ENCODE measurements around the gene DDX41. TPM values are rescaled to one million over a fixed set of nuclear protein-coding genes. Genes with fewer than 3 reads are reported as not detected.

Gene DDX41
- total RNA-seq, 4 donors from 2014 or later: 96.5 to 170 (median 130) TPM

DNA sequence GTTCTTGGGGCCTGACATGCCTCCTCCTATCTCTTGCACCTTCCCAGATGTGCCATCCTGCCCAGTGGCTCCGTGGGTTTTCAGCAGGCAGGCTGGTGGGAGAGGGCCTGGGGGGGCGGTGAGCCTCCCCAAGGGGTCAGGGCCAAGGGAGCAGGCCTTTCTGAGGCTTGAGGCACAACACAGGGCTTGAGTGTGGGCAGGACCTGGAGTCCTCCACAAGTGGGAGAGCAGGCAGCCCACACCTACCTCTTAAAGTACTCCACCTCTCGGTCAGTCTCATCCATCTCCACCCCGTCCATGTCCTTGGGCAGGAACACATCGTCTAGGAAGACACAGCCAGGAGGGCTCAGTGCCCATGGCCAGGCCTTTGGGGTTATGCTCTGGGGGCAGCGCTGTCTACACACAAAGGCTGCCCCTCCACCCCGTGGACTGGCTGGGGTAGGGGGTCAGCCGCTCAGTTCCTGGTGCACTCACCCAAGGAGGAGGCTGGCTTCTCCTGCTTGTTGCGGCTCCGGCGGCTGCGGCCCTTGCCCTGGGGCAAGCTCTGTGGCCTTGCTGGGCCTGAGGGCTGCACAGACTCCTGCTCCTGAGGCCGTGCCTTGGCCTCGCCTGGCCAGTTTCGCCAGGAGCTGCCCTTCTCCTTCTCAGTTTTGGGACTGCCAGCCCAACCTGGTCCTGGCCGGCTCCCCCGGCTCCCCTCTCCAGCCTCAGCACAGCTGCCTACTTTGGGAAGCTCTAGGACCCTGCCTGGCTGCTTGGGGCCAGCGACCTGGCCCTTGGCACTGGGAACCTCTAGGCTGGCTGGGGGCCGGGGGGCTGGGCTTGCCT lies 7.2 kb upstream of the DDX41 start:
- TF ChIP-seq POLR2AphosphoS5 (IDR thresholded peaks at IDR 0.05): no peak
- TF ChIP-seq POLR2A (IDR thresholded peaks at IDR 0.05): no peak
- TF ChIP-seq, protein P1, sequence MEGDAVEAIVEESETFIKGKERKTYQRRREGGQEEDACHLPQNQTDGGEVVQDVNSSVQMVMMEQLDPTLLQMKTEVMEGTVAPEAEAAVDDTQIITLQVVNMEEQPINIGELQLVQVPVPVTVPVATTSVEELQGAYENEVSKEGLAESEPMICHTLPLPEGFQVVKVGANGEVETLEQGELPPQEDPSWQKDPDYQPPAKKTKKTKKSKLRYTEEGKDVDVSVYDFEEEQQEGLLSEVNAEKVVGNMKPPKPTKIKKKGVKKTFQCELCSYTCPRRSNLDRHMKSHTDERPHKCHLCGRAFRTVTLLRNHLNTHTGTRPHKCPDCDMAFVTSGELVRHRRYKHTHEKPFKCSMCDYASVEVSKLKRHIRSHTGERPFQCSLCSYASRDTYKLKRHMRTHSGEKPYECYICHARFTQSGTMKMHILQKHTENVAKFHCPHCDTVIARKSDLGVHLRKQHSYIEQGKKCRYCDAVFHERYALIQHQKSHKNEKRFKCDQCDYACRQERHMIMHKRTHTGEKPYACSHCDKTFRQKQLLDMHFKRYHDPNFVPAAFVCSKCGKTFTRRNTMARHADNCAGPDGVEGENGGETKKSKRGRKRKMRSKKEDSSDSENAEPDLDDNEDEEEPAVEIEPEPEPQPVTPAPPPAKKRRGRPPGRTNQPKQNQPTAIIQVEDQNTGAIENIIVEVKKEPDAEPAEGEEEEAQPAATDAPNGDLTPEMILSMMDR (IDR thresholded peaks at IDR 0.05): no peak
- TF ChIP-seq EP300 (IDR thresholded peaks at IDR 0.05; ENCODE audit: low read depth): no peak
- DNase-seq: no peak
- no peak overlapping the region for H3K27ac ChIP-seq
- in situ Hi-C loops (cut with MboI; ENCODE audit: low pct_ligation_motif_present in 1 of 4, low pct_unique_long_range_greater_than_20kb in 1 of 4, low sequenced_read_pairs in 3 of 4): loop anchor here in 1 of 4 donors (25.0 kb wide), 1 partner anchor 137 kb away; the partner anchor contains the start of gene SLC34A1
- peaks cover 3 to 4% (median 3%) of the 10 kb centered on the region in 4 donors for H3K4me1 ChIP-seq
- no peaks in the 10 kb centered on the region for H3K9me3 ChIP-seq
- H3K36me3 ChIP-seq: peaks cover 0 to 31% (median 13%) of the 10 kb centered on the region in 4 donors
- H3K27me3 ChIP-seq: no peaks in the 10 kb centered on the region
- WGBS, 2 donors (ENCODE audit: low coverage in 1 of 2): 91% methylated on average over 19 of the region's 19 CpGs; no CpG with 5 or more reads in 1 of the 2 donors
- intact Hi-C loops (cut with DNase I; ENCODE audit: low total_unique reads): no loop called here
- H3K4me3 ChIP-seq: no peak overlapping the region

DNA sequence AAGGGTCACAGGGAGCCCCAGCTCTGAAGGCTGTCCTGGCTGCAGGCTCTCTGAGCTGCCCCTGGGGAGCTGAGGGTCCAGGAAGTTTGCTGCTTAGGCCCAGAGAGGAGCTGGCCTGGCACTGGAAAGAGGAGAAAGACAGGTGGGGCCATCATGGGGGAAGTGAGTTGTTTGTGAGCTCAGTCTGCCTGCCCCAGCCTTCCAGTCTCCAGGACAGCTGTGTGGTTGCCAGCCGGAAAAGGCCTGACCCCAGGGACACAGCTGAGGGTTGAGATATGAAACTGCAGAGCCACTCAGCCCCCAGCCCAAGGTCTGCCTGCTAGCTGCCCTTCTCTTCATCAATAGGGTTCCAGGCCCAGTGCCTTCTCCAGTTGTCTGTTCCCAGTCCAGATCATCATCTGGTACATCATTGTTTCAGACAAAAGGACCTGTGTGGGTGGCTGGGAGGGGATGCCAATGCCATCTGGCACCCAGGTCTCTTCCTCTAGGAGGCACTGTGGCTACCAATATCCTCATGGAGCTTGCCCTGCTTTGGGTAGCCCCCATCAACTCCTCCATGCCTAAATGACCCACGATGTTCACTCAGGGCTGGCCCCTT lies 4.3 kb upstream of the DDX41 start:
- Histone ChIP-seq H3K27ac (no peak overlapping the region), H3K27me3 (no peaks in the 10 kb centered on the region), H3K9me3 (no peaks in the 10 kb centered on the region), H3K4me1 (peaks cover 5 to 9% (median 8%) of the 10 kb centered on the region in 4 donors), H3K4me3 (no peak overlapping the region), H3K36me3 (peaks cover 0 to 31% (median 8%) of the 10 kb centered on the region in 4 donors)
- WGBS, 2 donors (ENCODE audit: low coverage in 1 of 2): 78% methylated on average over 2 of the region's 2 CpGs; no CpG with 5 or more reads in 1 of the 2 donors
- intact Hi-C loops (cut with DNase I; ENCODE audit: low total_unique reads) (no loop called here), in situ Hi-C loops (cut with MboI; ENCODE audit: low pct_ligation_motif_present in 1 of 4, low pct_unique_long_range_greater_than_20kb in 1 of 4, low sequenced_read_pairs in 3 of 4) (loop anchor here in 1 of 4 donors (25.0 kb wide), 1 partner anchor 134 kb away; the partner anchor contains the start of gene SLC34A1)
- DNase-seq: no peak
- TF ChIP-seq, protein P1 (IDR thresholded peaks at IDR 0.05): no peak
- no peak for TF ChIP-seq POLR2A (IDR thresholded peaks at IDR 0.05)
- no peak for TF ChIP-seq POLR2AphosphoS5 (IDR thresholded peaks at IDR 0.05)
- TF ChIP-seq EP300 (IDR thresholded peaks at IDR 0.05; ENCODE audit: low read depth): no peak

DNA sequence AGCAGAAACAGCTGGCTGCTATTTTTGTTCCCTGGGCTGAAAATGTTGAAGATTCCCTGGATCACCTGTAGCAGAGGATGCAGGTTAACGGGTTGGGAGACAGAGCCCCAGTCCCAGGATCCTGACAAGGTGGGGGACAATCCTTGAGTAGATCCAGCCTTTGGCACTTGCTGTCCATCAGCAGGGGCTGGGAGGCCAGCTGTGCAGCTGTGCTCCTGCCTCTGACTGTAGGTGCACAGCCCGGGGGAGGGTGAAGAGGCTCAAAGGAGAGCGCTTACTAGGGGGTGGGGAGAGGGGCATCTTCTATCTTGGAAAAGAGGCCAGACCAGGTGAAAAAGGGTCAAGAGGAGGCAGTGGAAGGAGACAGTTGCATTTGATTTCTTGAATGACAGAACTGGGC lies 3.5 kb upstream of the DDX41 start:
- DNase-seq: no peak
- H3K4me1 ChIP-seq: peaks cover 11 to 17% (median 16%) of the 10 kb centered on the region in 4 donors
- intact Hi-C loops (cut with DNase I; ENCODE audit: low total_unique reads): no loop called here
- no peaks in the 10 kb centered on the region for H3K9me3 ChIP-seq
- no peak overlapping the region for H3K4me3 ChIP-seq
- in situ Hi-C loops (cut with MboI; ENCODE audit: low pct_ligation_motif_present in 1 of 4, low pct_unique_long_range_greater_than_20kb in 1 of 4, low sequenced_read_pairs in 3 of 4): loop anchor here in 1 of 4 donors (25.0 kb wide), 1 partner anchor 133 kb away; the partner anchor contains the start of gene SLC34A1
- no peak overlapping the region for H3K27ac ChIP-seq
- WGBS, 2 donors (ENCODE audit: low coverage in 1 of 2): 90 to 100% methylated on average over 1 to 3 of the region's 3 CpGs
- H3K36me3 ChIP-seq: peaks cover 0 to 31% (median 9%) of the 10 kb centered on the region in 4 donors
- TF ChIP-seq POLR2AphosphoS5 (IDR thresholded peaks at IDR 0.05): no peak
- no peak for TF ChIP-seq EP300 (IDR thresholded peaks at IDR 0.05; ENCODE audit: low read depth)
- TF ChIP-seq, protein P1 (IDR thresholded peaks at IDR 0.05): no peak
- TF ChIP-seq POLR2A (IDR thresholded peaks at IDR 0.05): no peak
- H3K27me3 ChIP-seq: no peaks in the 10 kb centered on the region
